NCI-H1048 (cell line): Measurements from ENCODE around the gene ARNT2.

Source experiments
- DNase-seq: peaks from one replicate; lab custom pipeline; 2025; lab: John Stamatoyannopoulos, UW

Gene ARNT2

GRCh38 chr15:80442728-80443403 is 38.7 kb downstream of the ARNT2 start:
- no peak for DNase-seq

- DNase-seq, result no peak
Measured at GRCh38 chr15:80444680-80445251, 40.6 kb downstream of the ARNT2 start.

- DNase-seq, result no peak
Measured at GRCh38 chr15:80445300-80446041, 41.3 kb downstream of the ARNT2 start.

- no peak for DNase-seq
Measured at GRCh38 chr15:80447077-80447476, 42.9 kb downstream of the ARNT2 start.

- DNase-seq, result no peak
Measured at GRCh38 chr15:80449825-80450224, 45.6 kb downstream of the ARNT2 start.

- no peak for DNase-seq
Measured at GRCh38 chr15:80450811-80451321, 46.7 kb downstream of the ARNT2 start.

- DNase-seq, result no peak
Measured at GRCh38 chr15:80452166-80452565, 48.0 kb downstream of the ARNT2 start.

- no peak for DNase-seq
Measured at GRCh38 chr15:80455051-80455648, 51.0 kb downstream of the ARNT2 start.

GRCh38 chr15:80455668-80456442 is 51.7 kb downstream of the ARNT2 start:
- DNase-seq, result peak; percentile 32

GRCh38 chr15:80456517-80457492 is 52.6 kb downstream of the ARNT2 start:
- no peak for DNase-seq

- DNase-seq, result no peak
Measured at GRCh38 chr15:80457896-80458295, 53.7 kb downstream of the ARNT2 start.

- DNase-seq, result no peak
Measured at GRCh38 chr15:80458580-80458979, 54.4 kb downstream of the ARNT2 start.

- DNase-seq, result no peak
Measured at GRCh38 chr15:80459380-80459779, 55.2 kb downstream of the ARNT2 start.

GRCh38 chr15:80459818-80460217 is 55.6 kb downstream of the ARNT2 start:
- no peak for DNase-seq

- no peak for DNase-seq
Measured at GRCh38 chr15:80461356-80462095, 57.3 kb downstream of the ARNT2 start.

GRCh38 chr15:80462111-80462510 is 57.9 kb downstream of the ARNT2 start:
- no peak for DNase-seq

GRCh38 chr15:80462836-80463512 is 58.8 kb downstream of the ARNT2 start:
- no peak for DNase-seq

- DNase-seq, result no peak
Measured at GRCh38 chr15:80464951-80465625, 60.9 kb downstream of the ARNT2 start.

- DNase-seq, result no peak
Measured at GRCh38 chr15:80465626-80466005, 61.4 kb downstream of the ARNT2 start.
